Spleen (tissue), 7 donors: Measurements from ENCODE around the gene ENGASE.

Experiments
- CTCF ChIP-seq, 11 experiments: fragments of 200-600 bp in 7 of 11; fragments of 450-650 bp in 4 of 11; sonication (generic) in 4 of 11; IDR thresholded peaks in 8 of 11; conservative IDR thresholded peaks in 3 of 11; 1 replicate in 7 of 11; 2 replicates in 4 of 11; pipeline versions ENCODE4 v1.4.0 to v1.8.0; 2016 to 2021; ENCODE audit warnings: antibody characterized with exemption in 11 of 11, inconsistent platforms in 4 of 11, mild to moderate bottlenecking in 1 of 11
- POLR2A ChIP-seq, 3 donors: fragments of 450-650 bp; IDR thresholded peaks; one replicate each; pipeline ENCODE4 v1.5.1; 2017; ENCODE audit warnings: antibody characterized with exemption in 3 of 3, mild to moderate bottlenecking in 1 of 3
- donor health status: DM: no; HTN: no; CAD: no; lungs with moderate emphysema.
- donor health status: DM: no; HTN: no; CAD: no.
- donor health status: DM: no; HTN: no; CAD: no.

- TF ChIP-seq POLR2A (IDR thresholded peaks at IDR 0.05) (no peak), CTCF (IDR thresholded peaks at IDR 0.05 in 8 of 11, conservative IDR thresholded peaks at IDR 0.05 in 3 of 11) (no peak)
Measured at GRCh38 chr17:79102214-79102613, 27.6 kb downstream of the ENGASE start.
